GM23248 (cell line): ENCODE data around the gene CPA5.

ENCODE experiments used
- EZH2 ChIP-seq: fragments of 200-600 bp; sonication (generic); IDR thresholded peaks from 2 replicates; pipeline ENCODE4 v1.6.1; 2018; ENCODE audit warnings: antibody characterized with exemption, mild to moderate bottlenecking; ENCODE audit not compliant: insufficient read depth, poor library complexity, severe bottlenecking
- EZH2phosphoT487 ChIP-seq: fragments of 200-600 bp; sonication (generic); IDR thresholded peaks from 2 replicates; pipeline ENCODE4 v1.6.1; 2018; ENCODE audit warnings: antibody characterized with exemption, moderate library complexity, mild to moderate bottlenecking, low read depth; ENCODE audit not compliant: insufficient read depth

- TF ChIP-seq EZH2 (no peak), EZH2phosphoT487 (no peak)
Measured at GRCh38 chr7:130303551-130303950, 41.1 kb upstream of the CPA5 start.
